Measurements from ENCODE around the gene HECTD4.
"Not testable (repeated sequence)": the region's sequence is repeated elsewhere in the genome, so short reads cannot be mapped to it uniquely, and the experiment has no call there.

The HECTD4 gene

DNA sequence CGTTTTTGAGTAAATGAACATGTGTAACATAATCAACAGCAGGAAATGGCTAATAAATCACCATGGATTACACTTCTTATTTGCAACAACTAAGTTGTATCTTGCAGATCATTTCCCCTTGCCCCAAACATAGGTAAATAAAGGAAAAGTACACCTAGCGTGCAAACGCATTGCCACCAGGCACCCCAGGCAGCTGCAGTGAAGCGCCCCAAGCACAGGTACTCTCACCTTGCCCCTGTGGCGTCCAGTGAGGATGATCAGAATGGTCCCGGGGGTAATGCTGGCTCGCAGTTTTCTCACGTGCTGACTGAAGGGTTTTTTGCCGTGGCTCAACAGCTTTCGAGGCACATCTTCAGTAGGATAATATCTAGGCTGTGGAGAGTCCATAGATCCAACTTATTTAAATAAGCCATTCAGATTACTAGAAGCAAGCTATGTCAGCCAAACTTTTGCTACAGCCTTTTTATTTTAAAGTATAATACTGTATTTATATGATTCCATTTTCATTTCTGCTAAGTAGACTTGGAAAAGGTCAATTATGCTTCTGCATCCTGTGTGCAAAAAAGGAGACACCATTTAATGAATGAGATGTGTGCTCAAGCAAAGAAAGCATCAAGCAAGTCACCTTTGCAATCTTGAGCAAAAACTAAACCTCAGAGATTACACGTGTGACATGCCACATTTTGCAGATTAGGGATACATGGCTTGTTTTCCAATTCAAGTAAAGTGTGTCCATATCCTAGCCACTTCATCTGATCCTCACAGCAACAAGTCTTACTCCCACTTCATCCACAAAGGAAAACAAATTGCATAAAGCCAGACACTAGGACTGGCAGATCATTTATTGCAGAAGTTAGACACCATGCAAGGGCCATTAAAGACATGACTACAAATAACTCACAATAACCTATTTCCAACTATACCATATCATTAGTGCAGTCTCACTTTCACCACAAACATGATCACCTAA, 24.6 kb upstream of the HECTD4 start:
- no peak for DNase-seq

- DNase-seq = no peak
These were observed 19.8 kb upstream of the HECTD4 start for GRCh38 chr12:112401903-112402498.

DNA sequence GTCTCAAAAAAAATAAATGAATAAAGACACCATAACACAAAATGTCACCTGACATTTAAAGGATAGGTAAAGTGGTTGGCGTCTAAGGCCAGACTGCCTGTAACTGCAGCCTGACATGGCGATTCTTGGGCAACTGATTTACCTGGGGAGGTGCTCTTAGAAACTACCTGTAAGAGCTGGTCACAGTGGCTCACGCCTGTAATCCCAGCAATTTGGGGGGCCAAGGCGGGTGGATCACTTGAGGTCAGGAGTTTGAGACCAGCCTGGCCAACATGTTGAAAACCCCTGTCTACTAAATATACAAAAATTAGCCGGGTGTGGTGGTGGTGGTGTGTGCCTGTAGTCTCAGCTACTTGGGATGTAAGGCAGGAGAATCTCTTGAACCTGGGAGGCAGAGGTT, 18.8 kb upstream of the HECTD4 start:
- DNase-seq = no peak

DNA sequence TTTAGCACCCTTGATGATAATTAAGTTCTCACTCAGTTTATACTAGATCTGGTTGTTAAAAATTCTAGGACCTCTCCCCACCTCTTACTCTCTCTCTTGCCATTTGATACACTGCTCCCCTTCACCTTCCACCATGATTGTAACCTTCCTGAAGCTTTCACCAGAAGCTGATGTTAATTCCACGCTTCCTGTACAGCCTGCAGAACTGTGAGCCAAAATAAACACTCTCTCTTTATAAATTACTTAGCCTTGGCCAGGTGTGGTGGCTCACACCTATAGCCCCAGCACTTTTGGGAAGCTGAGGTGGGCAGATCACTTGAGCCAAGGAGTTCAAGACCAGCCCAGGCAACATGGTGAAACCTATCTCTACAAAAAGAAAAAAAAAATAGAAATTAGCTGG, 11.1 kb upstream of the HECTD4 start:
- no peak for DNase-seq

GRCh38 chr12:112389922-112390654, 7.9 kb upstream of the HECTD4 start:
- not testable (repeated sequence) for DNase-seq

GRCh38 chr12:112389228-112389627, 7.0 kb upstream of the HECTD4 start:
- no peak for DNase-seq

DNA sequence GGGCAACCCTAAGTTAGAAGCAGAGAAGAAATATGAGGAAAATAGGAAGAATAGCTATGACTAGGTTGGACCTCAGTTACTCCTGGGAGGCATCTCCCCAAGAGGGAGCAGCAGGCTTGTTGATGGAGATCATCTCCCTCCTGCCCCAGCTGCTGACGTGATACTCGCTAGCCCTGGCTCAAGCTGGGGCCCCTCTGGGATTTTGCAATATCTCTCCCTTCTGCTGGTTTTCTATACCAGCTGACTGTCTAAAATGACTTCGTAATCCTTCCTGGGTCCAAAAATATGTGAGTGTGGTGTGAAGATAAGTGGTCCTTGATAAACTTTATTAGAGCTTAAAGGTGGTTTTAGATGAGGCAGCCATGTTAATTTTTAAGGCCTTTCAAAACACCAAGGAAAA, 4.5 kb upstream of the HECTD4 start:
- DNase-seq = no peak

DNA sequence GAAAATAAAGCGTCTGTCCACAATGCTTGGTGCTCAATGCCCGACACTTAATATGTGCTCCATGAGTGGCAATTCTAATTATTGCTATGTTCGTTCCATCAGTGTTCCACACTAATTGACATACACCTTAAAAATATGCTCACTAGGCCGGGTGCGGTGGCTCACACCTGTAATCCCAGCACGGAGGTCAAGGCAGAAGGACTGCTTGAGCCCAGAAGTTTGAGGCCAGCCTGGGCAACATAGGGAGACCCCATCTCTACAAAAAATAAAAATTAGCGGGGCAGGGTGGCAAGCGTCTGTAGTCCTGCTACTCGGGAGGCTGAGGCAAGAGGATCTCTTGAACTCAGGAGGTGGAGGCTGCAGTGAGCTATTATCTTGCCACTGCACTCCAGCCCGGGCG, 635 bp upstream of the HECTD4 start:
- DNase-seq = no peak

- peak; percentile 31 for DNase-seq
These were observed 787 bp downstream of the HECTD4 start for GRCh38 chr12:112381406-112381882.

DNA sequence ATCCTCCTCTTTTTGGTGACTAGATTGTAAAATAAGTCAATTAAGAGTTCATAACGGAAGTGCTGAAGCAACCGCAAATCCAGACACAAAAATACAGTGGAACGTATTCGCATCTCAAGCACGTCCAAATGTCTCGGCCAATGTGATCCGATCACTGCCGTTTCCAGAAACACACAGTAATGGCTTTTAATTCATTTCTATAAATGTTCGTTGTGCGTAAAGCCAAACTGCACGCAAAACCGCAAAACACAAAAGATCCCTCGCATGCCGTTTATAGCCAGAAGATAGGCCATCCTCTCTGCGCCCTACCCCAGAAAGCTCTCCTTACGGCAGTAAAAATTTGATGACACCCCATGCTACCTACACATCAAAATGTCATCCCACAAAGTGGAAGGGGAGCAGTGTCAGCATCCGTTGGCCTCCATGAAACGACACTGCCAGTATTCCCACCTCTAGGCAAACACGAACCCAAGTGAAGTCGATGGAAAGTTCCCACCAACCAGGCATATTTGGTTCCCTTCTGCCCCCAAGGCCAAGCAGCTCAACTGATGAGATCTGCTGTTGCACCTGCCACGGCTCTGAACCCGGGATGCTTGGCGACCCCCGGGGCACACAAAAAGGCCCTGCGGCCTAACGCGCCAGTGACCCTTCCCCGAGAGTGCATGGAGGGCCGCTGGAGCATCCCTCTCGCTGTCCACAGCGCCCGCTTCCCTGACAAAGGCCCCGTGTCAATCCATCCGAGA, 1.4 kb downstream of the HECTD4 start:
- DNase-seq = peak; percentile 22

DNA sequence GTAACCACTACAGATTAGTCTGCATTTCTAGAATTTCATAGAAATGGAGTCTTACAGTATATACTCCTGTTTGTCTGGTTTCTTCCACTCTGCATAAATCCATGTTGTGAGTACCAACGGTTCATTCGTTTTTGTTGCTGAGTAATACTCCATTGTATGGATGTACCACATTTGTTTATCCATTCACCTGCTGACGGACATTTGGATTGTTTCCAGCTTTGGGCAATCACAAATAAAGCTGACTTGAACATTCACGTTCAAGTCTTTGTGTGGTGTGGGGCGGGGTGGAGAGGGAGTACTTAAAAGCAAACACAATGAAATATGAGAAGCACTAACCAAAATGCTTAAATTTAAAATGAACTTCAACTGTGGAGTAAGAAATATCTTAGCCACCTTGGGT, 7.1 kb downstream of the HECTD4 start:
- no peak for DNase-seq

GRCh38 chr12:112374166-112374740, 8.0 kb downstream of the HECTD4 start:
- DNase-seq = no peak

GRCh38 chr12:112370868-112371510, 11.2 kb downstream of the HECTD4 start:
- DNase-seq = no peak

DNA sequence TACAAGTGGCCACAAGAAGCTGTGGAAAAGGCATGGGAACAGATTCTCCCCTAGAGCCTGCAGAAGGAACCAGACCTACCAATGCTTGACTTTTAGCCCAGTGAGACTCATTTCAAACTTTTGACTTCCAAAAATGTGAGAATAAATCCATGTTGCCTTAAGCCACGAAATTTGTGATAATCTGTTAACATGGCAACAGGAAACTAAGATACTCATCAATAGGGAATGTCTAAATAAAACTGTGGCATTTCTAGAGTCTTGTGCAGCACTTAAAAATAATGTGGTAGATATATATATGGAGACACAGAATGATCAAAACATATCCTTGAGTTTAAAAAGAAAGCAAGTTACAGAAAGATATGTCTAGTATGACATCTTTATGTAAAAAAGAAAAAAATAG, 12.0 kb downstream of the HECTD4 start:
- DNase-seq = no peak

DNA sequence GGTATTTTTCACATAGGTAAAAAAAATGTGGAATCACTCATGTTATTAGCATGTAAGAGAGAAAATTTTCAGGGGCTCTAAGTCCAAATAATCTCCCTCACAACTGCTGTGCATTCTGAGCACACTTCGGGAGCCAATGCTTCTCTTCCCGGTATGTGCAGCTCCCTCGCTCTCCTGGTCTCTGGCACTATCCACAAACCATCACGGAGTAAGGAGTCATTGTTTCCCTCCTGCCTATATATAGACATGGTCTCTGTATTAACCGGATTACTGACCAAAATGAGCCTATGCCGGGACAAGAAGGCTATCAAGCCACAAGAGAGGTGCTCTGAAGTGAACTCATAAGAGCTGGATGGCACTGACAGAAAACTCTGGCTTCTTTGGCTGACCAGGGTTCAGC, 13.4 kb downstream of the HECTD4 start:
- no peak for DNase-seq

GRCh38 chr12:112367965-112368364, 14.3 kb downstream of the HECTD4 start:
- no peak for DNase-seq

DNA sequence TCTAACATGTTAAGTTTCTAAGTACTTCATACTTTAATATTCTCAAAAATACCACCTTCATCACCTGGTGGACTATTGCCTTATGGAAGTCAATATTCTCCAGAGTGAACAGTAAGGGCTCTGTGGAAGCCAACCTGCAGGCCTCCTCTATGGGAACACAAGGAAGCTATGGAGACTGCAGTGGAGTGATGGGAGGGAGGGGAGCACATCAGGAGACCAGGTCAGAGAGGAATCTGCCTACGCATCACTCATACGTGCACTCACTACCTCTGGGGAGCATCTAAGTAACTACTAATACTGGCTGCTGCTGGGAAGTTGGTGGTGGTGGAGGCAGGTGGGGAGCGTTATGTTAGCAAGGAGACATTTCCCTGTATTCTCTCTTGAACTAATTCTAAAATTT, 19.9 kb downstream of the HECTD4 start:
- DNase-seq = no peak

DNA sequence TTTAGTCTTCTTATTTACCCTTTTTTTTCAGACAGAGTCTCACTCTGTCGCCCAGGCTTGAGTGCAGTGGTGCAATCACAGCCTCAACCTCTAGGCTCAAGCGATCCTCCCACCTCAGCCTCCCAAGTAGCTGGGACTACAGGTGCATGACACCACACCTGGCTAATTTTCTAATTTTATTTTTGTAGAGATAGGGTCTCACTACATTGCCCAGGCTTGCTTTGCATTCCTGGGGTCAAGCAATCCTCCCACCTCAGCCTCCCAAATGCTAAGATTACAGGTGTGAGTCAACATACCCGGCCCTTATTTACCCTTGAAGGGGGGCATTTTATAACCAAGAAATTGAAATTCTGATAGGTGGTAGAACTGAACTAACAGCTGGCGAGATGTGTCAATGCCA, 21.0 kb downstream of the HECTD4 start:
- DNase-seq = no peak

DNA sequence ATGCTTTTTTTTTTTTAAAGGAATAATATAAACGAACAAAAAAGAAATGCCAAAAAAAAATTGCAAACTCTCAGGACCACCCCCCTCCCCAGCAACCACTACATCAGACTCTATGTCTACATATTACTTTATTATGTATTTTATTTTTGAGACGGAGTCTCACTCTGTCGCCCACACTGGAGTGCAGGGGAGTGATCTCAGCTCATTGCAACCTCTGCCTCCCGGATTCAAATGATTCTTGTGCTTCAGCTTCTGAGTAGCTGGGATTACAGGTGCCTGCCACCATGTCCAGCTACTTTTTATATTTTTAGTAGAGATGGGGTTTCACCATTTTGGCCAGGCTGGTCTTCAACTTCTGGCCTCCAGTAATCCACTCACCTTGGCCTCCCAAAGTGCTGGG, 22.9 kb downstream of the HECTD4 start:
- DNase-seq = no peak

DNA sequence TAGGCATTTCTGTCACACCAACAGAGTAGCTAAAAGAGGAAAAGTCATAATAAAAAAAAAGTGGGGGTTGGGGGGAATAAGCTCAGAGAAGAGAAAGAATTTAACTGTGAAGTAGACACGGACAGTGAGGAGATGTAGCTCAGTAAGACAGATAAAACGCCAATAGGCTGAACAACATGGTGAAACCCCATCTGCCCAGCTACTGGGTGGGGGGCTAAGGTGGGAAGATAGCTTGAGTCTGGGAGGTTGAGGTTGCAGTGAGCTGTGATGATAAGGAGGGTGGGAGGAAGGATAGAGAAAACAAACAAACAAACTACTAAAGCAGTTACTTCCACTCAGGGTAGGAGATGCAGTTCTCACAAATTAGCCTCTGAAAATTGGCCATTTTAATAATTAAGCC, 25.0 kb downstream of the HECTD4 start:
- DNase-seq = no peak

DNA sequence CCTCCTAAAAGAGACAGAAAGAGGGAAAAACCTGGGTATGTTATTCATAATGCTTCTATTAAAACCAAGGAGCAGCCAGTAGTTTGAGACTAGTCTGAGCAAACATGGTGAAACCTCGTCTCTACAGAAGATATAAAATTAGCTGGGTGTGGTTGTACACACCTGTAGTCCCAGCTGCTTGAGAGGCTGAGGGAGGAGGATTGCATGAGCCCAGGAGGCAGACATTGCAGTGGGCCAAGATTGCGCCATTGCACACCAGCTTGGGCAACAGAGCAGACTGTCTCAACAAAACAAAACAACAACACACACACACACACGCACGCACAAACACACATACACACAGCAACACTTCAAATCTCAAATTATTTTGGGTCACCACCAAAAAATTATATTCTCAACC, 27.8 kb downstream of the HECTD4 start:
- DNase-seq = no peak

GRCh38 chr12:112353393-112353792, 28.8 kb downstream of the HECTD4 start:
- no peak for DNase-seq

All from femur (tissue), 1 donor.